SK-N-SH treated with all-trans-retinoic acid at 6 μM for 48 hours (cell line): Measurements from ENCODE around the gene ABCA13.

Experiments
- ATAC-seq: fragments of 200-7000 bp; cut with Tn5 transposase; 3 replicates; pipeline ENCODE4 v1.9.1; 2020; ENCODE audit warnings: mild to moderate bottlenecking, moderate library complexity
- ARNTL ChIP-seq: fragments of 450-650 bp; formaldehyde crosslinking; IDR thresholded peaks from 2 replicates; pipeline ENCODE4 v1.5.0; 2020; ENCODE audit warnings: low read depth, mild to moderate bottlenecking, moderate library complexity, borderline replicate concordance
- BACH2 ChIP-seq: fragments of 250-450 bp; sonication (Bioruptor Pico); IDR thresholded peaks from 2 replicates; pipeline ENCODE4 v1.9.0; 2021; ENCODE audit warnings: mild to moderate bottlenecking, borderline replicate concordance
- CREB5 ChIP-seq: fragments of 250-450 bp; sonication (Bioruptor Pico); IDR thresholded peaks from 2 replicates; pipeline ENCODE4 v1.5.1; 2020; ENCODE audit warnings: low read depth, mild to moderate bottlenecking, moderate library complexity
- CSDC2 ChIP-seq: fragments of 250-450 bp; sonication (Bioruptor Pico); IDR thresholded peaks from 2 replicates; pipeline ENCODE4 v1.5.0; 2020; ENCODE audit warnings: mild to moderate bottlenecking, moderate library complexity
- CSRNP3 ChIP-seq: fragments of 250-450 bp; sonication (Bioruptor Pico); IDR thresholded peaks from 2 replicates; pipeline ENCODE4 v1.5.1; 2021; ENCODE audit warnings: mild to moderate bottlenecking, moderate library complexity
- GLIS3 ChIP-seq: fragments of 250-450 bp; sonication (Bioruptor Pico); IDR thresholded peaks from 2 replicates; pipeline ENCODE4 v1.5.0; 2020; ENCODE audit warnings: mild to moderate bottlenecking, moderate library complexity
- ISL1 ChIP-seq: fragments of 250-450 bp; sonication (Bioruptor Pico); IDR thresholded peaks from 2 replicates; pipeline ENCODE4 v2.1.2; 2022; ENCODE audit warnings: mild to moderate bottlenecking, moderate library complexity
- OSR1 ChIP-seq: fragments of 250-450 bp; sonication (Bioruptor Pico); IDR thresholded peaks from 2 replicates; pipeline ENCODE4 v1.8.0; 2022; ENCODE audit warnings: moderate library complexity, mild to moderate bottlenecking, inconsistent platforms
- PATZ1 ChIP-seq: fragments of 250-450 bp; sonication (Bioruptor Pico); IDR thresholded peaks from 2 replicates; pipeline ENCODE4 v1.8.0; 2020; ENCODE audit warnings: mild to moderate bottlenecking, moderate library complexity, borderline replicate concordance
- RARB ChIP-seq: fragments of 250-450 bp; sonication (Bioruptor Pico); IDR thresholded peaks from 2 replicates; pipeline ENCODE4 v1.8.0; 2021; ENCODE audit warnings: mild to moderate bottlenecking, moderate library complexity
- SNAI2 ChIP-seq: fragments of 250-450 bp; sonication (Bioruptor Pico); IDR thresholded peaks from 2 replicates; pipeline ENCODE4 v1.5.0; 2020; ENCODE audit warnings: mild to moderate bottlenecking, moderate library complexity
- TCF4 ChIP-seq: fragments of 250-450 bp; sonication (Bioruptor Pico); IDR thresholded peaks from 2 replicates; pipeline ENCODE4 v1.8.0; 2021; ENCODE audit warnings: mild to moderate bottlenecking, moderate library complexity, borderline replicate concordance
- TOX ChIP-seq: fragments of 250-450 bp; sonication (Bioruptor Pico); IDR thresholded peaks from 2 replicates; pipeline ENCODE4 v1.8.0; 2021; ENCODE audit warnings: mild to moderate bottlenecking, moderate library complexity, borderline replicate concordance
- TSHZ2 ChIP-seq: fragments of 250-450 bp; sonication (Bioruptor Pico); IDR thresholded peaks from 2 replicates; pipeline ENCODE4 v1.5.0; 2020; ENCODE audit warnings: mild to moderate bottlenecking, moderate library complexity
- ZFP3 ChIP-seq: fragments of 250-450 bp; sonication (Bioruptor Pico); IDR thresholded peaks from 2 replicates; pipeline ENCODE4 v1.5.0; 2020; ENCODE audit warnings: mild to moderate bottlenecking, moderate library complexity
- ZFP30 ChIP-seq: fragments of 450-650 bp; formaldehyde crosslinking; IDR thresholded peaks from 2 replicates; pipeline ENCODE4 v1.5.0; 2022; ENCODE audit warnings: mild to moderate bottlenecking, moderate library complexity
- ZNF565 ChIP-seq: fragments of 450-650 bp; formaldehyde crosslinking; conservative IDR thresholded peaks from 2 replicates; pipeline ENCODE4 v1.5.0; 2020; ENCODE audit warnings: low read depth, mild to moderate bottlenecking, moderate library complexity
- ZNF70 ChIP-seq: fragments of 450-650 bp; formaldehyde crosslinking; IDR thresholded peaks from 2 replicates; pipeline ENCODE4 v1.5.0; 2020; ENCODE audit warnings: mild to moderate bottlenecking, moderate library complexity

Gene ABCA13

GRCh38 chr7:48384180-48384752 is 213.0 kb downstream of the ABCA13 start (continued):
- TF ChIP-seq TSHZ2 (CRISPR knock-in tag) = no peak
- TF ChIP-seq CSDC2 (CRISPR knock-in tag) = no peak

GRCh38 chr7:48387932-48388331 is 216.7 kb downstream of the ABCA13 start:
- TF ChIP-seq ARNTL (CRISPR knock-in tag) (no peak), BACH2 (CRISPR knock-in tag) (no peak), RARB (no peak), TCF4 (no peak), ZFP3 (CRISPR knock-in tag) (no peak), TSHZ2 (CRISPR knock-in tag) (no peak)
- ATAC-seq = no peak

GRCh38 chr7:48388911-48389310 is 217.7 kb downstream of the ABCA13 start:
- no peak for TF ChIP-seq TOX (CRISPR knock-in tag)
- no peak for TF ChIP-seq GLIS3 (CRISPR knock-in tag)
- no peak for TF ChIP-seq ARNTL (CRISPR knock-in tag)
- TF ChIP-seq RARB = no peak
- TF ChIP-seq ZFP30 (CRISPR knock-in tag) = no peak
- TF ChIP-seq TCF4 = no peak
- no peak for TF ChIP-seq PATZ1 (CRISPR knock-in tag)
- no peak for TF ChIP-seq CREB5 (CRISPR knock-in tag)
- TF ChIP-seq SNAI2 (CRISPR knock-in tag) = no peak
- TF ChIP-seq ISL1 (CRISPR knock-in tag) = no peak
- no peak for TF ChIP-seq BACH2 (CRISPR knock-in tag)
- TF ChIP-seq OSR1 (CRISPR knock-in tag) = no peak
- TF ChIP-seq TSHZ2 (CRISPR knock-in tag) = no peak
- TF ChIP-seq CSRNP3 = no peak
- TF ChIP-seq ZFP3 (CRISPR knock-in tag) = no peak
- TF ChIP-seq ZNF565 (CRISPR knock-in tag) = no peak
- TF ChIP-seq ZNF70 (CRISPR knock-in tag) = no peak
- ATAC-seq = no peak
